GM18502 (cell line): ENCODE results near the gene LEF1.

Source experiments
- ATAC-seq: cut with Tn5 transposase; IDR thresholded peaks from one replicate; pipeline ENCODE4 v1.9.1; 2021; ENCODE audit warnings: mild to moderate bottlenecking; ENCODE audit not compliant: unreplicated experiment, poor library complexity

The LEF1 gene

GRCh38 chr4:108008721-108009120, 160.0 kb downstream of the LEF1 start:
- no peak for ATAC-seq

GRCh38 chr4:108007984-108008383, 160.7 kb downstream of the LEF1 start:
- no peak for ATAC-seq

DNA sequence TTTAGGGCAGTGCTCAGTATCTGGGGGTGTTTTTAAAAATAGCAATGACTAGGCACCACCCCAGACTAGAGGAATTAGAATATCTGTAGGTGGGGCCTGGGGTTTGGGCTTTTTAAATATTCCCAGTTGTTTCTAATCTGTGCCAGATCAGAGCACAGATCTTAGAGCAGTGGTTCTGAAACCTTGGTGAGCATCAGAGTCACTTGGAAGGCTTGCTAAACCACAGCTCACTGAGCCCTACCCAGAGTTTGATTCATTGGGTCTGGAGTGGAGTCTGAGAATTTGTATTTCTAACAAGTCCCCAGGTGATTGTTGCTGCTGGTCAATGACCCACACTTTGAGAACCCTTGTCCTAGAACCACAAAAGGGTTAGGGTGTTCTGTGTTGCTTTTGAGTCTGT, 162.4 kb downstream of the LEF1 start:
- ATAC-seq: peak; percentile 40

DNA sequence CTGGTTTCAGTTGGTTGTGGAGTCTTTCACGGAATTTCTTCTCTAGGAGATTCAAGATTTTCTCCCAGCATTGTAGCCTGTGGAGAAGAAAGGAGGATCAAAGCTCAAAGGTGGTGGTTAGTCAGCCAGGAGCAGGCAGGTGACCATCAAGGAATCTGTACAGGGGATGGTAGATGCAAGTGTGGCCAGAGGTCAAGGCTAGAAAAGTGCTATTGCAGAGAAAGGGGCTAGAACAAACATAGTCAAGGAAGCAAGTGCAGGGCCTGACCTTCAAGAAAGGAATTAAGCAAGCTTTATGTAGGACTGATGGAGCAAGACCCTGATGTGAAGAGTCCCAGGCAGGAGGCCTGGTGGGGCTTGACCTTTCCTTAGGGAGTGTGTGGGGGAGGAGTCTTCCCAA, 162.9 kb downstream of the LEF1 start:
- ATAC-seq: no peak

GRCh38 chr4:108004646-108005045, 164.1 kb downstream of the LEF1 start:
- no peak for ATAC-seq

GRCh38 chr4:108003982-108004515, 164.7 kb downstream of the LEF1 start:
- ATAC-seq: no peak

DNA sequence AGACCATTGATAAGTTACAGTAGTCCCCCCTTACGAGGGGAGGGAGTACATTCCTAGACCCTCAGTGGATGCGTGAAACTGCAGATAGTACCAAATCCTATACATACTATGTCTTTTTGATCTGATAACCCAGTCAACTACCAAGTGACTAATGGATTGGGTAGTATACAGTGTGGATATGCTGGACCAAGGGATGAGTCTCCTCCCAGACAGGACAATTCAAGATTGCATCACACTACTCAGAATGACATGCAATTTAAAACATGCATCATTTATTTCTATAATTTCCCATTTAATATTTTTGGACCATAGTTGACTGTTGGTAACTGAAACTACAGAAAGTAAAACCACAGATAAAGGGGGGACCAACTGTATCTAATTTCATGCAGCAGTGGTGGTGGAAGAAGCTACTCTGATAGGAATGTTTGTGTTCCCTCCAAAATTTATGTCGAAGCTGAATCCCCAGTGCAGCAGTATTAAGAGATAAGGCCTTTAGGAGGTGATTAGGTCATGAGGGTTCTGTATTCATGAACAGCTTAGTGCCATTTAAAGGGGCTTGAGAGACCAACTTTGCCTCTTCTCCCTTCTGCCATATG, 167.1 kb downstream of the LEF1 start:
- no peak for ATAC-seq

GRCh38 chr4:107999932-108000539, 168.7 kb downstream of the LEF1 start:
- ATAC-seq: no peak

GRCh38 chr4:107997794-107998193, 170.9 kb downstream of the LEF1 start:
- ATAC-seq: no peak
